Measurements from ENCODE around the gene TRMT112.

Gene TRMT112

GRCh38 chr11:64290352-64291261 lies 26.8 kb downstream of the TRMT112 start:
- no peak for DNase-seq

- DNase-seq, result no peak
Measured at GRCh38 chr11:64289002-64289564, 28.3 kb downstream of the TRMT112 start.

GRCh38 chr11:64288353-64288750 lies 29.0 kb downstream of the TRMT112 start:
- DNase-seq, result no peak

GRCh38 chr11:64287676-64288352 lies 29.5 kb downstream of the TRMT112 start:
- no peak for DNase-seq

- no peak for DNase-seq
Measured at GRCh38 chr11:64286801-64287159, 30.6 kb downstream of the TRMT112 start.

- DNase-seq, result no peak
Measured at GRCh38 chr11:64285885-64286800, 31.2 kb downstream of the TRMT112 start.

GRCh38 chr11:64284962-64285884 lies 32.1 kb downstream of the TRMT112 start, which contains the start of gene GPR137:
GPR137 (plus strand) TSS chr11:64285848; CDS start chr11:64286525, 677 bp downstream.
- peak; percentile 87 to 90 for DNase-seq

DNA sequence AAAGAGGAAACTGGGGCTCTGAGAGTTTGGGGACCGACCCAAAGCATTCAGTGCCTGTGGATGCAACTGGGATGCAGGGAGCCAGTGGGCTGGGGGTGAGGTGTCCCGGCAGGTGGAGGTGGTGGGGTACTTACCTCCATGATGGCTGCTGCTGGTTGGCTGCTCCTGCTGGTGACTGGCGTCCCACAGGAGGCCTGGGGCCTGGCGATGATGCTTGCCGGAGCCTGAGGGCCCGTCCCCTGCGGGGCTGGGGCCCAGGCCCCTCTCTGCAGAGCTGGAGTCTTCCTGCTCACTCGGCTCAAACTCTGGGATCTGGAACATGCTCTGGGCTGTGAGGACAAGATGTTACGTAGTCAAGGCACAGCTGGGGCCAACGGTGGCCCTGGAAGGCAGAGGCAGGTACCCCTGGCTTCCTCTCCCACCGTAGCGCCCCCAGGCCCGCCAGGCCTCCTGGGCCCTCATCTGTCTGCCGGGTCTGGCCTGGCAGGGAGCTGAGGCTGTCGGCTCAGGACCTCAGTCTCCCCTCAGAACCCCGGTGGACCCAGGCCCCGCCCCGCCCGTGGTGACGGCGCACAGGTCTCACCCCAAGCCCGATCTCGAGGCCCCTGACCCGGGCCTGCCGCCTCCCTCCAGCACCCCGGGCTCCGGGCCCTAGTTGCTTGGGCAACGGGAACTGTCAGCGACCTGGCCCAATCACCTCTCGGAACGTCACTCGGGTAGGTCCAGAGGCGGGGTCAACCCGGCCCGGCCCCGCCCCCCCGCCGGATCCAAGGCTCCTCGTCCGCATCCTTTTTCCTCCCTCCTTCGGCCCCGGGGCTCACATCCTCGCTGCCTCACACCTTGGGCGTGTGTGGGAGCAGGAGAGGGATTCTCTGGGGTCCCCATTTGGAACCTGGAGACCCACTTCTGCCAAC lies 33.1 kb downstream of the TRMT112 start, which contains the start of gene BAD:
Gene BAD, minus strand, starts transcription at position 618 of the 914 bp plus-strand sequence. Its CDS starts 297 bp downstream, at position 321.
- peak; percentile 86 to 88 for DNase-seq

DNA sequence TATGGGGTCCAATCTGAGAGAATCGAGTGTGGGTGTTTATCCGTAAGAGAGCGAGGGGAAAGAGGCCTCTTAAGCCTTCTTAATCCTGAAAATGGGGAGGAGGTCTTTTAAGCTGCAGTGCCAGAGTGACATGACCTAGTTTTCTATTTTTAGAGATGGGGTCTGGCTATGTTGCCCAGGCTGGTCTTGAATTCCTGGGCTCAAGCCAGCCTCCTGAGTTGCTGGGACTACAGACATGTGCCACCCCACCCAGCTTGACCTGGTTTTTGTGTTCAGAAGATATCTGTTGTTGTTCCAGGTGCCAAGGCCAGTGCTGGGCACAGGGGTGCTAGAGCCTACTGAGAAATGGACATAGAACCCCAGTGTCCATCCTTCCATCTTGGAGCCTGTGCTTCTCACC lies 34.3 kb downstream of the TRMT112 start:
- DNase-seq, result no peak

GRCh38 chr11:64281957-64282770 lies 35.2 kb downstream of the TRMT112 start:
- no peak for DNase-seq

GRCh38 chr11:64278576-64279190 lies 38.7 kb downstream of the TRMT112 start:
- no peak for DNase-seq

GRCh38 chr11:64276653-64277431 lies 40.5 kb downstream of the TRMT112 start:
- DNase-seq, result no peak

- no peak for DNase-seq
Measured at GRCh38 chr11:64275841-64276240, 41.5 kb downstream of the TRMT112 start.

DNA sequence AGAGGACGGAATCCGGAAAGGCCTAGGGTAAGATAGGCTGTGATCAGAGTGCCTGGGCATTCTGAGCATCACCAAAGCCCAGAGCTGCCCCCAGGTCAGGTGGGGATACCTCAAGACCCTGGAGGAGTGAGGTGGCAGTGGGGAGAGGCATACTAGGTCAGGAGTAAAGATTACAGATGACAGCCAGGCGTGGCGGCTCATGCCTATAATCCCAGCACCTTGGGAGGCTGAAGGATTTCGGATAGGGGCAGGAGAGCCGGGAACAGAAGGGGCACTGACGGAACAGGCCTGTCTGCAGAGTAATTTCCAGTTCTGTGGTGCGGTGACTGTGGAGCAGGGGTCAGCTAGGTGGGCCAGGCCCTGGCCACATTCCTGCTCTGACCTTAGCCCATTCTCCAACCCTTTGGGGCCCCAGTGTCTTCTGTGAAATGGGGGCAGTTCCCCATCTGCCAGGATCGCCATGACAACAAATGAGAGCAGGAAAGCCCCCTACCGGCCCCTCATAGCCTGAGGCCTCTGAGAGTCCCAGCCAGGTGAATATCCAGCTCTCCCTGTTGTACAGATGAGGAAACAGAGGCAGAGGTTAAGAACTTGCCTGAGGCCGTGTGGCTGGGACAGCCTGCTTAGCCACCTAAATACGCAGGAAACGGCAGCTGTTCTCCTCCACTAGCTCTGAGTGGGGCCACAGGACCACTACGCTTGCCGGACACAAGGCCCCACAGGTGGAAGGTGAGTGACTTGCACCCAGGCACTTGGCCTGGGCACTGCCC lies 42.1 kb downstream of the TRMT112 start:
- no peak for DNase-seq

GRCh38 chr11:64269540-64270220 lies 47.7 kb downstream of the TRMT112 start:
- peak; percentile 97 for DNase-seq

DNA sequence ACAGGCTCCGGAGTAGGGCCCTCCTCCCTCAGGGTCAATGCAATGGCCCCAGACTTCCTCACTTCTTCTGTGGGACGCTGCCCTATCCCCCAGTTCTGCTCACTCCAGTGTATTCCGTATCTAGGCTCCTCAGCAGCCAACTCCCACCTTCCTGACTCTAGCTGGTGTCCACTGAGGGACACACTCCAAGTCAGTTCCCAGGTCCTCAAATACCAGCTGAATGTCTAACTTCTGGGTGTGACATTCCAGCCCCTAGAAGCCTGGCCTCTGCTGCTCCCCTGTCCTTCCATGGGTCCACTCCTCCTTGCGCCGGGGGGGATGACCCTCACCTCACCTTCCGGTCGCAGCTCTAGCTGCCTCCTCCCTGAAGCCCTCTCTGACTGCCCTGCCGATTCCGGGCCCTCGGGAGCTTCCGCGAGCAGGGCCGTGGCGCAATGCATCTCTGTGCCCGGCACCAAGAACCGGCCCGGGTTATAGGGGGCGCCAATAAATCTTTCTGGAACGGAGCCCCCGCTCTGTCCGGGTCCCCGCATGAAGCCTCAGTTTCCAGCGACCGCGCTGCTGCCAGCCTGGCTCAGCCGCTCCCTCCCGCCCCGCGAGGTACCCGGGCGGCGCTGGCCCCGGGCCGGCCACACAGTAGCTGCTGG lies 48.3 kb downstream of the TRMT112 start:
- DNase-seq, result no peak
